CD14-positive monocyte (primary cell): ENCODE measurements around the gene CRISP3. TPM values are rescaled to one million over a fixed set of nuclear protein-coding genes. Genes with fewer than 3 reads are reported as not detected.

Experiments
- DNase-seq, 3 donors: peaks; one replicate each; pipeline ENCODE4 v3.0.0-alpha.2; 2011 to 2022
- H2AFZ ChIP-seq: 2 replicates; pipeline ENCODE4 v1.6.0; 2012; ENCODE audit warnings: mild to moderate bottlenecking, low read depth, low read length, inconsistent platforms; ENCODE audit not compliant: insufficient read depth, poor library complexity, severe bottlenecking
- H3K27ac ChIP-seq, 2 donors: 1 replicate in 1 of 2; 2 replicates in 1 of 2; pipeline ENCODE4 v1.5.1; 2012 to 2013; ENCODE audit warnings: low read length in 2 of 2, control low read depth in 1 of 2, inconsistent platforms in 1 of 2, low read depth in 1 of 2, mild to moderate bottlenecking in 1 of 2
- H3K27me3 ChIP-seq, 2 donors: one replicate each; pipeline versions ENCODE4 v1.6.0 to v1.6.1; 2011 to 2013; ENCODE audit warnings: low read length in 2 of 2; ENCODE audit not compliant: control insufficient read depth in 2 of 2, insufficient read depth in 2 of 2
- H3K36me3 ChIP-seq, 2 donors: replicated peaks in 1 of 2; 1 replicate in 1 of 2; 2 replicates in 1 of 2; pipeline versions ENCODE4 v1.5.1 to v1.6.1; 2012 to 2013; ENCODE audit warnings: low read length in 2 of 2, control low read depth in 1 of 2, inconsistent platforms in 1 of 2, mild to moderate bottlenecking in 1 of 2; ENCODE audit not compliant: insufficient read depth in 2 of 2, control insufficient read depth in 1 of 2
- H3K4me1 ChIP-seq, 2 donors: 1 replicate in 1 of 2; 2 replicates in 1 of 2; pipeline versions ENCODE4 v1.5.1 to v1.6.1; 2012 to 2013; ENCODE audit warnings: low read length in 2 of 2, control low read depth in 1 of 2, inconsistent platforms in 1 of 2, mild to moderate bottlenecking in 1 of 2, moderate library complexity in 1 of 2; ENCODE audit not compliant: insufficient read depth in 2 of 2, control insufficient read depth in 1 of 2
- H3K4me2 ChIP-seq: replicated peaks from 2 replicates; pipeline ENCODE3; 2012; ENCODE audit warnings: low read length, moderate library complexity, mild to moderate bottlenecking; ENCODE audit not compliant: poor library complexity, severe bottlenecking; ENCODE audit errors: extremely low read depth
- H3K4me3 ChIP-seq, 3 experiments: fragments of 200-600 bp in 1 of 3; sonication (generic) in 1 of 3; replicated peaks in 1 of 3; 1 replicate in 2 of 3; 2 replicates in 1 of 3; pipeline ENCODE4 v1.5.1; 2011 to 2013; ENCODE audit warnings: low read length in 3 of 3, mild to moderate bottlenecking in 3 of 3, control low read depth in 2 of 3, low read depth in 2 of 3, inconsistent platforms in 1 of 3, moderate library complexity in 1 of 3
- H3K79me2 ChIP-seq: 2 replicates; pipeline ENCODE4 v1.6.0; 2012; ENCODE audit warnings: mild to moderate bottlenecking, control low read depth, inconsistent platforms, low read length, moderate library complexity; ENCODE audit not compliant: insufficient read depth
- H3K9ac ChIP-seq: 2 replicates; pipeline ENCODE4 v1.6.0; 2017; ENCODE audit warnings: low read length, mild to moderate bottlenecking; ENCODE audit not compliant: insufficient read depth, poor library complexity, severe bottlenecking
- H3K9me3 ChIP-seq, 2 donors: replicated peaks in 1 of 2; 1 replicate in 1 of 2; 2 replicates in 1 of 2; pipeline versions ENCODE4 v1.5.1 to v1.6.1; 2012 to 2013; ENCODE audit warnings: low read length in 2 of 2, control low read depth in 1 of 2; ENCODE audit not compliant: control insufficient read depth in 1 of 2, insufficient read depth in 1 of 2
- H4K20me1 ChIP-seq: 2 replicates; pipeline ENCODE4 v1.6.0; 2012; ENCODE audit warnings: mild to moderate bottlenecking, low read length, control low read depth, moderate library complexity; ENCODE audit not compliant: insufficient read depth
- H3K27ac Mint-ChIP-seq, 7 donors: one replicate each; pipeline ENCODE4 v1.8.0; 2020; ENCODE audit warnings: mild to moderate bottlenecking in 7 of 7, mixed read lengths in 7 of 7, moderate library complexity in 6 of 7, inconsistent platforms in 2 of 7
- H3K27me3 Mint-ChIP-seq, 3 donors: one replicate each; pipeline ENCODE4 v1.8.0; 2021 to 2022; ENCODE audit warnings: low read depth in 3 of 3, mild to moderate bottlenecking in 3 of 3, mixed read lengths in 3 of 3, moderate library complexity in 3 of 3, inconsistent platforms in 1 of 3
- H3K36me3 Mint-ChIP-seq, 2 donors: one replicate each; pipeline ENCODE4 v1.8.0; 2020; ENCODE audit warnings: mixed read lengths in 2 of 2, inconsistent platforms in 1 of 2, mild to moderate bottlenecking in 1 of 2
- H3K4me1 Mint-ChIP-seq: one replicate; pipeline ENCODE4 v1.8.0; 2020; ENCODE audit warnings: mild to moderate bottlenecking, mixed read lengths
- H3K4me3 Mint-ChIP-seq, 2 donors: one replicate each; pipeline ENCODE4 v1.8.0; 2020; ENCODE audit warnings: mild to moderate bottlenecking in 2 of 2, mixed read lengths in 2 of 2, moderate library complexity in 1 of 2
- H3K9me3 Mint-ChIP-seq, 7 donors: one replicate each; pipeline ENCODE4 v1.8.0; 2020 to 2022; ENCODE audit warnings: mixed read lengths in 7 of 7, mild to moderate bottlenecking in 6 of 7, moderate library complexity in 6 of 7, inconsistent platforms in 2 of 7
- CTCF ChIP-seq: fragments of 200-600 bp; IDR thresholded peaks from one replicate; pipeline ENCODE4 v1.8.0; 2022; ENCODE audit warnings: antibody characterized with exemption, mild to moderate bottlenecking
- WGBS: methylation state at CpG from one replicate; pipeline ENCODE4 v1.1.5; 2013; ENCODE audit warnings: missing lambda C conversion rate; ENCODE audit not compliant: insufficient coverage; 5-methylcytosine and 5-hydroxymethylcytosine counted together
- intact Hi-C, 2 donors: fragments of 100-400 bp; cut with micrococcal nuclease; formaldehyde crosslinking; loops; one replicate each; pipeline versions ENCODE4 v1.15.0 to v1.15.1; 2023
- polyA plus RNA-seq, 3 donors: library from polyadenylated mRNA; depleted of rRNA in 1 of 3; unstranded in 2 of 3; stranded (reverse) in 1 of 3; fragments of 300-500 nt in 2 of 3; fragments of >200 nt in 1 of 3; fragmentation: Illumina TruSeq in 2 of 3; gene quantifications; 1 replicate in 2 of 3; 2 replicates in 1 of 3; pipeline ENCODE4 v1.2.3, GENCODE V29; 2012 to 2021

Gene CRISP3
- polyA plus RNA-seq, 3 donors: not detected

GRCh38 chr6:49776444-49776843, 32.3 kb upstream of the CRISP3 start:
- no peaks in the 10 kb centered on the region for H3K36me3 ChIP-seq
- intact Hi-C loops: no loop called here
- Mint-ChIP-seq H3K9me3 (peaks cover 0 to 3% (median 0%) of the 10 kb centered on the region in 7 donors), H3K27ac (no peak overlapping the region), H3K27me3 (no peaks in the 10 kb centered on the region), H3K36me3 (no peaks in the 10 kb centered on the region), H3K4me3 (no peak overlapping the region), H3K4me1 (no peaks in the 10 kb centered on the region)
- no peaks in the 10 kb centered on the region for H3K4me1 ChIP-seq
- no peaks in the 10 kb centered on the region for H3K9me3 ChIP-seq
- whole genome bisulfite sequencing: 0% methylated on average over 1 of the region's 1 CpG
- H3K79me2 ChIP-seq: no peaks in the 10 kb centered on the region
- no peak overlapping the region for H3K27ac ChIP-seq
- no peak overlapping the region for H3K4me3 ChIP-seq
- no peaks in the 10 kb centered on the region for H4K20me1 ChIP-seq
- no peak for DNase-seq
- H3K4me2 ChIP-seq: no peak overlapping the region
- TF ChIP-seq CTCF: no peak
- H3K27me3 ChIP-seq: no peaks in the 10 kb centered on the region
- H2AFZ ChIP-seq: no peak overlapping the region
- H3K9ac ChIP-seq: no peak overlapping the region

- H4K20me1 ChIP-seq: no peaks in the 10 kb centered on the region
- H3K27me3 Mint-ChIP-seq: no peaks in the 10 kb centered on the region
- no peaks in the 10 kb centered on the region for H3K36me3 ChIP-seq
- no peak for TF ChIP-seq CTCF
- H3K27ac Mint-ChIP-seq: no peak overlapping the region
- H3K4me2 ChIP-seq: no peak overlapping the region
- no peak overlapping the region for H3K4me3 ChIP-seq
- H3K9me3 Mint-ChIP-seq: peaks cover 0 to 3% (median 0%) of the 10 kb centered on the region in 7 donors
- H3K4me1 Mint-ChIP-seq: no peaks in the 10 kb centered on the region
- H3K79me2 ChIP-seq: no peaks in the 10 kb centered on the region
- H3K9me3 ChIP-seq: no peaks in the 10 kb centered on the region
- no peak overlapping the region for H3K4me3 Mint-ChIP-seq
- H3K36me3 Mint-ChIP-seq: no peaks in the 10 kb centered on the region
- H2AFZ ChIP-seq: no peak overlapping the region
- intact Hi-C loops: no loop called here
- DNase-seq: no peak
- no peaks in the 10 kb centered on the region for H3K4me1 ChIP-seq
- no peak overlapping the region for H3K9ac ChIP-seq
- no peaks in the 10 kb centered on the region for H3K27me3 ChIP-seq
- H3K27ac ChIP-seq: no peak overlapping the region
Measured at GRCh38 chr6:49775043-49775442, 30.9 kb upstream of the CRISP3 start.
